ENCODE results near the gene ZNF830. TPM values are rescaled to one million over a fixed set of nuclear protein-coding genes. Genes with fewer than 3 reads are reported as not detected.

Gene ZNF830
- polyA plus RNA-seq (2013, experiment 1 of 2) = 9.2 TPM
- 9.9 TPM for polyA plus RNA-seq (2013, experiment 2 of 2)

GRCh38 chr17:34961093-34961911, at the start of gene ZNF830, which contains the start of gene CCT6B:
Gene ZNF830 (plus strand): TSS chr17:34961540. CDS start chr17:34961567, 27 bp downstream.
Gene CCT6B (minus strand): TSS chr17:34961460. CDS start chr17:34961393, 67 bp downstream.
- Histone ChIP-seq H4K5ac (ENCODE audit: low read length) (no peak within 1 kb of the TSS), H2BK15ac (replicated peaks; ENCODE audit: low read depth) (no peak within 1 kb of the TSS), H3K27ac (ENCODE audit: low read depth, low read length) (peak within 1 kb of the TSS; percentile 18), H3K23ac (ENCODE audit: low read length) (peak within 1 kb of the TSS; percentile 39), H2AK5ac (ENCODE audit: low read length) (no peak within 1 kb of the TSS), H2BK5ac (ENCODE audit: low read length) (no peak within 1 kb of the TSS), H2BK120ac (ENCODE audit: low read depth, low read length) (no peak within 1 kb of the TSS), H3K36me3 (ENCODE audit: control insufficient read depth, insufficient read depth, low read length) (no peaks in the 10 kb centered on the region), H4K8ac (ENCODE audit: low read depth, low read length) (peak within 1 kb of the TSS; percentile 99), H3K4me3 (ENCODE audit: low read length) (peak within 1 kb of the TSS; percentile 89), H3K4me1 (ENCODE audit: control insufficient read depth, low read depth, low read length) (peaks cover 5% of the 10 kb centered on the region), H3K4me2 (ENCODE audit: low read length) (peak within 1 kb of the TSS; percentile 97), H3K18ac (ENCODE audit: low read length) (peak within 1 kb of the TSS; percentile 91), H3K4ac (ENCODE audit: low read depth, low read length) (peak within 1 kb of the TSS; percentile 90), H3K56ac (ENCODE audit: low read length) (peak within 1 kb of the TSS; percentile 95), H3K9ac (ENCODE audit: low read length) (peak within 1 kb of the TSS; percentile 86), H3K27me3 (ENCODE audit: insufficient read depth, low read length, poor library complexity) (no peaks in the 10 kb centered on the region), H3K79me1 (ENCODE audit: low read length) (peaks cover 7% of the 10 kb centered on the region), H3K79me2 (ENCODE audit: control insufficient read depth, insufficient read depth, low read length) (peaks cover 12% of the 10 kb centered on the region)
- no CpG with 5 or more reads among the region's 65 CpGs for WGBS (ENCODE audit: extremely low coverage, insufficient coverage, low lambda C conversion rate)
- DNase-seq = peak; percentile 98

GRCh38 chr17:34913001-34913400, 48.3 kb upstream of the ZNF830 start:
- DNase-seq = peak; percentile 92
- H3K56ac ChIP-seq (ENCODE audit: low read length) = no peak overlapping the region
- no peaks in the 10 kb centered on the region for H3K36me3 ChIP-seq (ENCODE audit: control insufficient read depth, insufficient read depth, low read length)
- no peak overlapping the region for H3K4ac ChIP-seq (ENCODE audit: low read depth, low read length)
- H3K27ac ChIP-seq (ENCODE audit: low read depth, low read length) = no peak overlapping the region
- H3K79me1 ChIP-seq (ENCODE audit: low read length) = no peaks in the 10 kb centered on the region
- H4K5ac ChIP-seq (ENCODE audit: low read length) = no peak overlapping the region
- WGBS (ENCODE audit: extremely low coverage, insufficient coverage, low lambda C conversion rate) = no CpG with 5 or more reads among the region's 1 CpG
- no peak overlapping the region for H2AK5ac ChIP-seq (ENCODE audit: low read length)
- H3K4me3 ChIP-seq (ENCODE audit: low read length) = no peak overlapping the region
- H3K23ac ChIP-seq (ENCODE audit: low read length) = no peak overlapping the region
- H3K4me1 ChIP-seq (ENCODE audit: control insufficient read depth, low read depth, low read length) = no peaks in the 10 kb centered on the region
- no peaks in the 10 kb centered on the region for H3K27me3 ChIP-seq (ENCODE audit: insufficient read depth, low read length, poor library complexity)
- H2BK5ac ChIP-seq (ENCODE audit: low read length) = no peak overlapping the region
- H3K18ac ChIP-seq (ENCODE audit: low read length) = no peak overlapping the region
- H3K9ac ChIP-seq (ENCODE audit: low read length) = no peak overlapping the region
- H2BK120ac ChIP-seq (ENCODE audit: low read depth, low read length) = no peak overlapping the region
- H3K79me2 ChIP-seq (ENCODE audit: control insufficient read depth, insufficient read depth, low read length) = no peaks in the 10 kb centered on the region
- H3K4me2 ChIP-seq (ENCODE audit: low read length) = no peak overlapping the region
- H2BK15ac ChIP-seq (replicated peaks; ENCODE audit: low read depth) = no peak overlapping the region
- H4K8ac ChIP-seq (ENCODE audit: low read depth, low read length) = no peak overlapping the region

GRCh38 chr17:34916120-34916519, 45.2 kb upstream of the ZNF830 start:
- H3K18ac ChIP-seq (ENCODE audit: low read length) = no peak overlapping the region
- no peak overlapping the region for H3K9ac ChIP-seq (ENCODE audit: low read length)
- H3K4me3 ChIP-seq (ENCODE audit: low read length) = no peak overlapping the region
- H3K79me2 ChIP-seq (ENCODE audit: control insufficient read depth, insufficient read depth, low read length) = no peaks in the 10 kb centered on the region
- no peak overlapping the region for H2BK5ac ChIP-seq (ENCODE audit: low read length)
- H2AK5ac ChIP-seq (ENCODE audit: low read length) = no peak overlapping the region
- no peak for DNase-seq
- H4K5ac ChIP-seq (ENCODE audit: low read length) = no peak overlapping the region
- no CpG with 5 or more reads among the region's 2 CpGs for WGBS (ENCODE audit: extremely low coverage, insufficient coverage, low lambda C conversion rate)
- no peak overlapping the region for H2BK120ac ChIP-seq (ENCODE audit: low read depth, low read length)
- H4K8ac ChIP-seq (ENCODE audit: low read depth, low read length) = no peak overlapping the region
- no peak overlapping the region for H3K27ac ChIP-seq (ENCODE audit: low read depth, low read length)
- H3K4ac ChIP-seq (ENCODE audit: low read depth, low read length) = no peak overlapping the region
- no peaks in the 10 kb centered on the region for H3K4me1 ChIP-seq (ENCODE audit: control insufficient read depth, low read depth, low read length)
- no peak overlapping the region for H3K4me2 ChIP-seq (ENCODE audit: low read length)
- no peaks in the 10 kb centered on the region for H3K36me3 ChIP-seq (ENCODE audit: control insufficient read depth, insufficient read depth, low read length)
- no peaks in the 10 kb centered on the region for H3K27me3 ChIP-seq (ENCODE audit: insufficient read depth, low read length, poor library complexity)
- H3K23ac ChIP-seq (ENCODE audit: low read length) = no peak overlapping the region
- H2BK15ac ChIP-seq (replicated peaks; ENCODE audit: low read depth) = no peak overlapping the region
- H3K79me1 ChIP-seq (ENCODE audit: low read length) = no peaks in the 10 kb centered on the region
- H3K56ac ChIP-seq (ENCODE audit: low read length) = no peak overlapping the region

- Histone ChIP-seq H3K27ac (ENCODE audit: low read depth, low read length) (no peak overlapping the region), H3K79me1 (ENCODE audit: low read length) (no peaks in the 10 kb centered on the region), H3K9ac (ENCODE audit: low read length) (no peak overlapping the region), H3K79me2 (ENCODE audit: control insufficient read depth, insufficient read depth, low read length) (no peaks in the 10 kb centered on the region), H3K36me3 (ENCODE audit: control insufficient read depth, insufficient read depth, low read length) (no peaks in the 10 kb centered on the region), H2BK15ac (replicated peaks; ENCODE audit: low read depth) (no peak overlapping the region), H3K4me1 (ENCODE audit: control insufficient read depth, low read depth, low read length) (no peaks in the 10 kb centered on the region), H3K4me3 (ENCODE audit: low read length) (no peak overlapping the region), H3K27me3 (ENCODE audit: insufficient read depth, low read length, poor library complexity) (no peaks in the 10 kb centered on the region), H2BK120ac (ENCODE audit: low read depth, low read length) (no peak overlapping the region), H3K23ac (ENCODE audit: low read length) (no peak overlapping the region), H3K56ac (ENCODE audit: low read length) (no peak overlapping the region), H4K5ac (ENCODE audit: low read length) (no peak overlapping the region), H3K4me2 (ENCODE audit: low read length) (no peak overlapping the region), H4K8ac (ENCODE audit: low read depth, low read length) (no peak overlapping the region), H2AK5ac (ENCODE audit: low read length) (no peak overlapping the region), H3K18ac (ENCODE audit: low read length) (no peak overlapping the region), H2BK5ac (ENCODE audit: low read length) (no peak overlapping the region), H3K4ac (ENCODE audit: low read depth, low read length) (no peak overlapping the region)
- no peak for DNase-seq
- no CpG with 5 or more reads among the region's 1 CpG for WGBS (ENCODE audit: extremely low coverage, insufficient coverage, low lambda C conversion rate)
These were observed 44.0 kb upstream of the ZNF830 start for GRCh38 chr17:34917381-34917780.

GRCh38 chr17:34920676-34921075, 40.7 kb upstream of the ZNF830 start:
- H2BK5ac ChIP-seq (ENCODE audit: low read length) = no peak overlapping the region
- no peak overlapping the region for H4K8ac ChIP-seq (ENCODE audit: low read depth, low read length)
- no peak overlapping the region for H2BK120ac ChIP-seq (ENCODE audit: low read depth, low read length)
- H3K27ac ChIP-seq (ENCODE audit: low read depth, low read length) = no peak overlapping the region
- no peak overlapping the region for H2AK5ac ChIP-seq (ENCODE audit: low read length)
- H3K36me3 ChIP-seq (ENCODE audit: control insufficient read depth, insufficient read depth, low read length) = no peaks in the 10 kb centered on the region
- no CpG with 5 or more reads among the region's 4 CpGs for WGBS (ENCODE audit: extremely low coverage, insufficient coverage, low lambda C conversion rate)
- no peak overlapping the region for H3K9ac ChIP-seq (ENCODE audit: low read length)
- no peak overlapping the region for H3K4me2 ChIP-seq (ENCODE audit: low read length)
- H3K4ac ChIP-seq (ENCODE audit: low read depth, low read length) = no peak overlapping the region
- H3K27me3 ChIP-seq (ENCODE audit: insufficient read depth, low read length, poor library complexity) = no peaks in the 10 kb centered on the region
- no peaks in the 10 kb centered on the region for H3K79me1 ChIP-seq (ENCODE audit: low read length)
- no peaks in the 10 kb centered on the region for H3K79me2 ChIP-seq (ENCODE audit: control insufficient read depth, insufficient read depth, low read length)
- no peak overlapping the region for H3K56ac ChIP-seq (ENCODE audit: low read length)
- no peak overlapping the region for H2BK15ac ChIP-seq (replicated peaks; ENCODE audit: low read depth)
- H3K4me1 ChIP-seq (ENCODE audit: control insufficient read depth, low read depth, low read length) = no peaks in the 10 kb centered on the region
- H3K4me3 ChIP-seq (ENCODE audit: low read length) = no peak overlapping the region
- no peak overlapping the region for H3K18ac ChIP-seq (ENCODE audit: low read length)
- no peak overlapping the region for H3K23ac ChIP-seq (ENCODE audit: low read length)
- no peak overlapping the region for H4K5ac ChIP-seq (ENCODE audit: low read length)
- DNase-seq = no peak
